Activated naive CD4-positive, alpha-beta T cell treated with anti-CD3 and anti-CD28 coated beads, Interleukin-2, amount 50 U/mL, for 24 hours (primary cell): ENCODE data around the gene CAPN5.
"Not testable (repeated sequence)": the region's sequence is repeated elsewhere in the genome, so short reads cannot be mapped to it uniquely, and the experiment has no call there.

Experiments used
- H3K27ac Mint-ChIP-seq: one replicate; pipeline ENCODE4 v1.8.0; 2021; ENCODE audit warnings: mild to moderate bottlenecking, mixed read lengths
- H3K27me3 Mint-ChIP-seq: one replicate; pipeline ENCODE4 v1.8.0; 2021; ENCODE audit warnings: mixed read lengths
- H3K36me3 Mint-ChIP-seq: one replicate; pipeline ENCODE4 v1.8.0; 2021; ENCODE audit warnings: mixed read lengths
- H3K4me1 Mint-ChIP-seq: one replicate; pipeline ENCODE4 v1.8.0; 2021; ENCODE audit warnings: mixed read lengths
- H3K4me3 Mint-ChIP-seq: one replicate; pipeline ENCODE4 v1.8.0; 2021; ENCODE audit warnings: mild to moderate bottlenecking, mixed read lengths
- H3K9me3 Mint-ChIP-seq: one replicate; pipeline ENCODE4 v1.8.0; 2021; ENCODE audit warnings: mixed read lengths

CAPN5 gene

GRCh38 chr11:77093056-77093891, 26.5 kb downstream of the CAPN5 start:
- Mint-ChIP-seq H3K36me3 (no peaks in the 10 kb centered on the region), H3K27ac (no peak overlapping the region), H3K27me3 (no peaks in the 10 kb centered on the region), H3K4me1 (peaks cover 4% of the 10 kb centered on the region), H3K9me3 (no peaks in the 10 kb centered on the region), H3K4me3 (no peak overlapping the region)

GRCh38 chr11:77093987-77094840, 27.4 kb downstream of the CAPN5 start:
- H3K27ac Mint-ChIP-seq = no peak overlapping the region
- no peaks in the 10 kb centered on the region for H3K27me3 Mint-ChIP-seq
- H3K4me1 Mint-ChIP-seq = peaks cover 4% of the 10 kb centered on the region
- no peaks in the 10 kb centered on the region for H3K9me3 Mint-ChIP-seq
- H3K36me3 Mint-ChIP-seq = no peaks in the 10 kb centered on the region
- H3K4me3 Mint-ChIP-seq = no peak overlapping the region

GRCh38 chr11:77094841-77095365, 28.1 kb downstream of the CAPN5 start:
- no peaks in the 10 kb centered on the region for H3K9me3 Mint-ChIP-seq

GRCh38 chr11:77095551-77096490, 29.1 kb downstream of the CAPN5 start:
- Mint-ChIP-seq H3K4me1 (peaks cover 4% of the 10 kb centered on the region), H3K36me3 (no peaks in the 10 kb centered on the region), H3K27me3 (no peaks in the 10 kb centered on the region), H3K9me3 (no peaks in the 10 kb centered on the region), H3K4me3 (no peak overlapping the region), H3K27ac (no peak overlapping the region)

More at GRCh38 chr11:77094841-77095365, 28.1 kb downstream of the CAPN5 start:
- Mint-ChIP-seq H3K36me3 (no peaks in the 10 kb centered on the region), H3K4me1 (peaks cover 4% of the 10 kb centered on the region), H3K27ac (no peak overlapping the region), H3K4me3 (no peak overlapping the region), H3K27me3 (no peaks in the 10 kb centered on the region)

- no peaks in the 10 kb centered on the region for H3K27me3 Mint-ChIP-seq
- H3K27ac Mint-ChIP-seq = peak overlapping the region; percentile 12
- H3K4me1 Mint-ChIP-seq = no peaks in the 10 kb centered on the region
- H3K4me3 Mint-ChIP-seq = no peak overlapping the region
- H3K36me3 Mint-ChIP-seq = no peaks in the 10 kb centered on the region
- no peaks in the 10 kb centered on the region for H3K9me3 Mint-ChIP-seq
Measured at GRCh38 chr11:77096591-77097019, 29.8 kb downstream of the CAPN5 start.

GRCh38 chr11:77097180-77097579, 30.4 kb downstream of the CAPN5 start:
- H3K4me1 Mint-ChIP-seq, H3K27me3 Mint-ChIP-seq, H3K9me3 Mint-ChIP-seq, H3K4me3 Mint-ChIP-seq, H3K27ac Mint-ChIP-seq, H3K36me3 Mint-ChIP-seq: not testable (repeated sequence)

GRCh38 chr11:77100166-77101042, 33.6 kb downstream of the CAPN5 start:
- H3K9me3 Mint-ChIP-seq = no peaks in the 10 kb centered on the region
- H3K4me1 Mint-ChIP-seq = no peaks in the 10 kb centered on the region
- H3K27me3 Mint-ChIP-seq = no peaks in the 10 kb centered on the region
- no peak overlapping the region for H3K4me3 Mint-ChIP-seq
- H3K36me3 Mint-ChIP-seq = peaks cover 3% of the 10 kb centered on the region
- no peak overlapping the region for H3K27ac Mint-ChIP-seq

GRCh38 chr11:77101043-77101537, 34.3 kb downstream of the CAPN5 start:
- Mint-ChIP-seq H3K36me3 (peaks cover 3% of the 10 kb centered on the region), H3K4me3 (no peak overlapping the region), H3K4me1 (no peaks in the 10 kb centered on the region), H3K27ac (no peak overlapping the region), H3K27me3 (no peaks in the 10 kb centered on the region), H3K9me3 (no peaks in the 10 kb centered on the region)

- Mint-ChIP-seq H3K27ac (no peak within 1 kb of the TSS), H3K9me3 (no peaks in the 10 kb centered on the region), H3K27me3 (no peaks in the 10 kb centered on the region), H3K4me1 (no peaks in the 10 kb centered on the region), H3K36me3 (peaks cover 3% of the 10 kb centered on the region), H3K4me3 (no peak within 1 kb of the TSS)
Measured at GRCh38 chr11:77102246-77103210, 35.8 kb downstream of the CAPN5 start, which contains the start of gene OMP. TSS of gene OMP (plus strand) at chr11:77102840. CDS start at chr11:77102840, 0 bp downstream.

- Mint-ChIP-seq H3K27me3 (no peaks in the 10 kb centered on the region), H3K27ac (no peak overlapping the region), H3K4me1 (no peaks in the 10 kb centered on the region)
Measured at GRCh38 chr11:77103319-77103718, 36.5 kb downstream of the CAPN5 start.

GRCh38 chr11:77104727-77105126, 38.0 kb downstream of the CAPN5 start:
- Mint-ChIP-seq H3K27me3 (no peaks in the 10 kb centered on the region), H3K27ac (no peak overlapping the region)

More at GRCh38 chr11:77103319-77103718, 36.5 kb downstream of the CAPN5 start:
- Mint-ChIP-seq H3K36me3 (peaks cover 3% of the 10 kb centered on the region), H3K9me3 (no peaks in the 10 kb centered on the region), H3K4me3 (no peak overlapping the region)

GRCh38 chr11:77106321-77106720, 39.5 kb downstream of the CAPN5 start:
- Mint-ChIP-seq H3K4me3 (no peak overlapping the region), H3K4me1 (no peaks in the 10 kb centered on the region), H3K27ac (no peak overlapping the region), H3K36me3 (peaks cover 3% of the 10 kb centered on the region), H3K27me3 (no peaks in the 10 kb centered on the region), H3K9me3 (no peaks in the 10 kb centered on the region)

More at GRCh38 chr11:77104727-77105126, 38.0 kb downstream of the CAPN5 start:
- Mint-ChIP-seq H3K9me3 (no peaks in the 10 kb centered on the region), H3K4me1 (no peaks in the 10 kb centered on the region), H3K36me3 (peaks cover 3% of the 10 kb centered on the region), H3K4me3 (no peak overlapping the region)

- Mint-ChIP-seq H3K27ac (no peak overlapping the region), H3K27me3 (no peaks in the 10 kb centered on the region), H3K4me1 (no peaks in the 10 kb centered on the region), H3K4me3 (no peak overlapping the region), H3K36me3 (peaks cover 3% of the 10 kb centered on the region), H3K9me3 (no peaks in the 10 kb centered on the region)
Measured at GRCh38 chr11:77106759-77107158, 40.0 kb downstream of the CAPN5 start.
